HCT116 (cell line): ENCODE data around the gene TIMM17B.

Source experiments
- ATF3 ChIP-seq: IDR thresholded peaks from 2 replicates; pipeline ENCODE4 v1.6.1; 2012
- CTCF ChIP-seq, 3 experiments: fragments of 200-600 bp in 1 of 3; sonication (generic) in 1 of 3; IDR thresholded peaks in 2 of 3; conservative IDR thresholded peaks in 1 of 3; 2 replicates each; pipeline ENCODE4 v1.5.1; 2012 to 2017; ENCODE audit warnings: low read depth in 2 of 3, low read length in 2 of 3, antibody characterized with exemption in 1 of 3, borderline replicate concordance in 1 of 3, control low read depth in 1 of 3, mild to moderate bottlenecking in 1 of 3, mixed read lengths in 1 of 3, mixed run types in 1 of 3, moderate library complexity in 1 of 3; ENCODE audit not compliant: insufficient read depth in 1 of 3
- EZH2 ChIP-seq: fragments of 200-600 bp; sonication (generic); IDR thresholded peaks from 2 replicates; pipeline ENCODE4 v1.6.1; 2017; ENCODE audit warnings: antibody characterized with exemption, mixed run types
- EZH2phosphoT487 ChIP-seq: fragments of 200-600 bp; IDR thresholded peaks from 2 replicates; pipeline ENCODE4 v1.6.1; 2018; ENCODE audit warnings: antibody characterized with exemption, borderline replicate concordance
- POLR2A ChIP-seq: IDR thresholded peaks from 2 replicates; pipeline ENCODE4 v1.7.0; 2011; ENCODE audit warnings: borderline replicate concordance; ENCODE audit not compliant: insufficient read depth, insufficient read length; ENCODE audit errors: extremely low read depth
- POLR2AphosphoS5 ChIP-seq: IDR thresholded peaks from 2 replicates; pipeline ENCODE4 v1.6.1; 2011; ENCODE audit warnings: mild to moderate bottlenecking, low read depth, low read length, moderate library complexity
- SIN3A ChIP-seq: IDR thresholded peaks from 2 replicates; pipeline ENCODE4 v1.6.1; 2012; ENCODE audit warnings: low read depth
- SP1 ChIP-seq: IDR thresholded peaks from 2 replicates; pipeline ENCODE4 v1.6.1; 2012; ENCODE audit warnings: low read depth
- TCF7L2 ChIP-seq: IDR thresholded peaks from 2 replicates; pipeline ENCODE4 v1.7.0; 2011; ENCODE audit warnings: borderline replicate concordance, inconsistent platforms; ENCODE audit not compliant: insufficient read depth, insufficient read length; ENCODE audit errors: extremely low read depth
- ZFX ChIP-seq: fragments of 450-650 bp; IDR thresholded peaks from 2 replicates; pipeline ENCODE4 v1.6.1; 2017

DNA sequence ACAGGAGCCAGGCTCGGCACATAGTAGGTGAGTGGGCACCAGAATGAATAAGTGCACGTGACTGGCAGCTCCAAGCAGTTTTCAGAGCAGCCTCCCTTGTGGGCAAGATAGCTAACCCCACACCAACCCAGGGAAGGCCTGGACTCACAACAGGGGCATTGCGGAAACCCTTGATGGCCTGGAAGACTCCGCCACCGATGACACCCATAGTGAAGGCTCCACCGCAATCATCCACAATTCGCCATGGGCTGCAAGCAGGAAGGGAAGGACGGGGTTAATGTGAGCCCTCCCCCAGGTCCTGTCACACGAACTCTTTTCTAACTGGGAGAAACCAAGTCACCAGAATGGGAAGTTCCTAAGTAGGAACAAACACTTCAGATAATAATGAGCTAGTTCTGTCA is 957 bp downstream of the TIMM17B start:
- TF ChIP-seq CTCF (IDR thresholded peaks at IDR 0.05 in 2 of 3, conservative IDR thresholded peaks at IDR 0.05 in 1 of 3; ENCODE audit: borderline replicate concordance in 1 of 3, insufficient read depth in 1 of 3, low read depth in 2 of 3, low read length in 2 of 3) (no peak), POLR2A (no peak), ATF3 (no peak), EZH2phosphoT487 (no peak), EZH2 (no peak), SIN3A (no peak), TCF7L2 (no peak), POLR2AphosphoS5 (no peak), SP1 (no peak), ZFX (no peak)
